IMR-90 (cell line): ENCODE data around the gene RNF213. TPM values are rescaled to one million over a fixed set of nuclear protein-coding genes. Genes with fewer than 3 reads are reported as not detected.

Experiments used
- ATAC-seq: fragments of 200-7000 bp; cut with Tn5 transposase; 2 replicates; pipeline ENCODE4 v1.9.1; 2020; ENCODE audit warnings: low read depth, mild to moderate bottlenecking, moderate library complexity
- BruUV-seq: library from RNA; stranded (reverse); fragments of 400-500 nt; replicated peaks from 2 replicates; lab custom pipeline; 2021; lab: Mats Ljungman, UMichigan
- CTCF ChIA-PET: fragments of 300-600 bp; formaldehyde crosslinking; extraction: SDS; loops from one replicate; lab custom pipeline; 2021; ENCODE audit warnings: antibody characterized with exemption; lab: Yijun Ruan, JAX
- POLR2A ChIA-PET: fragments of 300-600 bp; sonication (Branson Sonifier 250); formaldehyde crosslinking; loops from one replicate; lab custom pipeline; 2022; ENCODE audit warnings: antibody characterized with exemption; ENCODE audit not compliant: unreplicated experiment; lab: Charles Lee
- DNase-seq: peaks from one replicate; pipeline ENCODE4 v3.0.0; 2013
- H2AFZ ChIP-seq: replicated peaks from 2 replicates; pipeline ENCODE3; 2013; ENCODE audit warnings: low read length, mild to moderate bottlenecking; ENCODE audit not compliant: poor library complexity
- H2AK5ac ChIP-seq: 2 replicates; pipeline ENCODE4 v1.6.1; 2013; ENCODE audit warnings: low read depth, low read length, inconsistent platforms
- H2AK9ac ChIP-seq: replicated peaks from 2 replicates; pipeline ENCODE3; 2013; ENCODE audit warnings: mild to moderate bottlenecking, low read depth, low read length, moderate library complexity; ENCODE audit not compliant: poor library complexity
- H2BK120ac ChIP-seq: 2 replicates; pipeline ENCODE4 v1.6.1; 2013; ENCODE audit warnings: low read depth, low read length, inconsistent platforms
- H2BK15ac ChIP-seq: 3 replicates; pipeline ENCODE4 v1.6.1; 2013; ENCODE audit warnings: low read depth, low read length, inconsistent platforms
- H2BK20ac ChIP-seq: 2 replicates; pipeline ENCODE4 v1.6.1; 2013; ENCODE audit warnings: low read depth, mild to moderate bottlenecking, inconsistent platforms, low read length, moderate library complexity
- H2BK5ac ChIP-seq: 2 replicates; pipeline ENCODE4 v1.6.1; 2013; ENCODE audit warnings: mild to moderate bottlenecking, low read depth, low read length, inconsistent platforms; ENCODE audit not compliant: poor library complexity, severe bottlenecking
- H3K14ac ChIP-seq: replicated peaks from 2 replicates; pipeline ENCODE4 v1.6.1; 2013; ENCODE audit warnings: low read depth, low read length, inconsistent platforms
- H3K18ac ChIP-seq: 2 replicates; pipeline ENCODE4 v1.6.1; 2013; ENCODE audit warnings: low read depth, low read length, control low read depth
- H3K23ac ChIP-seq: 2 replicates; pipeline ENCODE4 v1.6.1; 2013; ENCODE audit warnings: low read depth, low read length, inconsistent platforms
- H3K27ac ChIP-seq: 2 replicates; pipeline ENCODE4 v1.5.1; 2013; ENCODE audit warnings: mild to moderate bottlenecking, control low read depth, low read length; ENCODE audit not compliant: insufficient read depth
- H3K27me3 ChIP-seq: 2 replicates; pipeline ENCODE4 v1.6.1; 2013; ENCODE audit warnings: low read length; ENCODE audit not compliant: control insufficient read depth, insufficient read depth
- H3K36me3 ChIP-seq: 2 replicates; pipeline ENCODE4 v1.6.1; 2013; ENCODE audit warnings: low read length, mixed read lengths; ENCODE audit not compliant: control insufficient read depth, insufficient read depth
- H3K4ac ChIP-seq: 2 replicates; pipeline ENCODE4 v1.6.1; 2013; ENCODE audit warnings: low read depth, low read length, inconsistent platforms
- H3K4me1 ChIP-seq: 2 replicates; pipeline ENCODE4 v1.6.1; 2013; ENCODE audit warnings: low read length, mixed read lengths; ENCODE audit not compliant: control insufficient read depth, insufficient read depth
- H3K4me2 ChIP-seq: 2 replicates; pipeline ENCODE4 v1.6.1; 2013; ENCODE audit warnings: low read depth, mild to moderate bottlenecking, control low read depth, low read length, moderate library complexity
- H3K4me3 ChIP-seq: 2 replicates; pipeline ENCODE4 v1.5.1; 2013; ENCODE audit warnings: low read depth, mild to moderate bottlenecking, control low read depth, low read length, moderate library complexity; ENCODE audit not compliant: insufficient read depth
- H3K56ac ChIP-seq: 2 replicates; pipeline ENCODE4 v1.6.1; 2013; ENCODE audit warnings: low read length, inconsistent platforms; ENCODE audit not compliant: insufficient read depth; ENCODE audit errors: extremely low read depth
- H3K79me1 ChIP-seq, 2 experiments: 2 replicates each; pipeline ENCODE4 v1.6.1; 2013; ENCODE audit warnings: low read length in 2 of 2, inconsistent platforms in 1 of 2, low read depth in 1 of 2
- H3K9ac ChIP-seq: 2 replicates; pipeline ENCODE4 v1.6.1; 2013; ENCODE audit warnings: low read depth, low read length, control low read depth
- H3K9me1 ChIP-seq: 2 replicates; pipeline ENCODE4 v1.6.1; 2013; ENCODE audit warnings: low read length, inconsistent platforms; ENCODE audit not compliant: insufficient read depth
- H3K9me3 ChIP-seq: 2 replicates; pipeline ENCODE4 v1.6.1; 2013; ENCODE audit warnings: low read length; ENCODE audit not compliant: control insufficient read depth, insufficient read depth
- H4K20me1 ChIP-seq: 2 replicates; pipeline ENCODE4 v1.6.1; 2013; ENCODE audit warnings: low read length, inconsistent platforms; ENCODE audit not compliant: insufficient read depth
- H4K5ac ChIP-seq: 2 replicates; pipeline ENCODE4 v1.6.1; 2013; ENCODE audit warnings: mild to moderate bottlenecking, low read depth, low read length, control low read depth
- H4K8ac ChIP-seq, 2 experiments: 2 replicates each; pipeline ENCODE4 v1.6.1; 2013; ENCODE audit warnings: low read depth in 2 of 2, low read length in 2 of 2, control low read depth in 1 of 2, inconsistent platforms in 1 of 2
- H4K91ac ChIP-seq: 2 replicates; pipeline ENCODE4 v1.6.1; 2013; ENCODE audit warnings: low read depth, low read length, inconsistent platforms; ENCODE audit not compliant: insufficient read depth
- RCOR1 ChIP-seq: IDR thresholded peaks from 2 replicates; pipeline ENCODE4 v1.6.1; 2012; ENCODE audit warnings: mild to moderate bottlenecking, low read length, improper control_type of control experiment; ENCODE audit not compliant: insufficient replicate concordance
- WGBS, 2 experiments: methylation state at CpG; one replicate each; pipeline versions ENCODE4 v1.1.5 to v1.1.7; 2013; ENCODE audit warnings: missing lambda C conversion rate in 2 of 2; ENCODE audit not compliant: insufficient read length in 1 of 2; ENCODE audit errors: extremely low coverage in 2 of 2; 5-methylcytosine and 5-hydroxymethylcytosine counted together
- dilution Hi-C: fragments of 300-500 bp; cut with HindIII; formaldehyde crosslinking; loops from one replicate; pipeline ENCODE4 v1.14.3; 2018; ENCODE audit warnings: low sequenced_read_pairs; ENCODE audit not compliant: unreplicated experiment
- in situ Hi-C: fragments of 300-500 bp; cut with MboI; formaldehyde crosslinking; loops from 3 replicates; pipeline ENCODE4 v1.14.3; 2019; ENCODE audit warnings: low sequenced_read_pairs, inconsistent platforms, mixed read lengths
- intact Hi-C: fragments of 100-400 bp; cut with micrococcal nuclease; formaldehyde crosslinking; loops from 2 replicates; pipeline ENCODE4 v1.10.0; 2022
- polyA plus RNA-seq, 3 experiments: library from polyadenylated mRNA; depleted of rRNA; stranded (reverse); fragments of >200 nt; gene quantifications; 2 replicates each; pipeline ENCODE4 v1.2.3, GENCODE V29; 2012; ENCODE audit warnings: low replicate concordance in 1 of 3
- total RNA-seq: library from RNA; depleted of rRNA; stranded (reverse); fragments of >200 nt; gene quantifications from 2 replicates; pipeline ENCODE4 v1.2.3, GENCODE V29; 2012

RNF213 gene
- total and polyA plus RNA-seq, 2 of the 4 experiments (the other 2 are of a cell fraction): 23.4 to 36.0 TPM

DNA sequence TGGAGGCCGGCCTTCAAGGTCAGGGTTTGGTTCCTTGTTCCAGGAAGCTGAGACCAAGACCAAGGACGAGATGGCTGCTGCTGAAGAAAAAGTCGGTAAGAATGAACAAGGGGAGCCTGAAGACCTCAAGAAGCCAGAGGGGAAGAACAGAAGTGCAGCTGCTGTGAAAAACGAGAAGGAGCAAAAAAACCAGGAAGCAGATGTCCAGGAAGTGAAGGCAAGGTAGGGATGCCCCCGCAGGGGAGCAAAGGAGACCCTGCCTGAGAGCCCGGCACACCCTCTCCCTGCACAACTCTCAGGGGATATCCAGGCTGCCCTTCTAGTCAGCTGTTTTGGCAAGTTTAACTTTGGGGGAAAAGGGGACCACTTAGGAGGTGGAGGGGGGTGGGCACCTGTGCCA is 29.0 kb downstream of the RNF213 start:
- Histone ChIP-seq H3K27ac (no peak overlapping the region), H3K36me3 (peaks cover 65% of the 10 kb centered on the region)
- POLR2A ChIA-PET: no interaction called here

More for the DNA sequence above, 29.0 kb downstream of the RNF213 start:
- Histone ChIP-seq H4K8ac (no peak overlapping the region), H3K23ac (no peak overlapping the region), H4K91ac (no peak overlapping the region), H2AFZ (no peak overlapping the region), H3K4me3 (no peak overlapping the region), H3K4me2 (no peak overlapping the region), H3K18ac (no peak overlapping the region), H2BK120ac (no peak overlapping the region), H2AK9ac (no peak overlapping the region), H3K9ac (no peak overlapping the region), H2BK5ac (no peak overlapping the region), H3K14ac (no peak overlapping the region), H4K5ac (no peak overlapping the region), H4K20me1 (peaks cover 5% of the 10 kb centered on the region), H3K27me3 (no peaks in the 10 kb centered on the region), H3K79me1 (peaks cover 11 to 24% of the 10 kb centered on the region in 2 experiments; a peak in 3 of 4 replicates), H3K9me1 (peaks cover 10% of the 10 kb centered on the region), H2BK20ac (no peak overlapping the region), H3K9me3 (no peaks in the 10 kb centered on the region), H3K4ac (no peak overlapping the region), H2AK5ac (no peak overlapping the region), H3K4me1 (no peaks in the 10 kb centered on the region), H2BK15ac (no peak overlapping the region), H3K56ac (no peak overlapping the region)
- DNase-seq: no peak
- BruUV-seq: no TSS peak
- in situ Hi-C loops: no loop called here
- CTCF ChIA-PET: no interaction called here
- TF ChIP-seq RCOR1: no peak
- dilution Hi-C loops: no loop called here
- 100% methylated on average over 2 of the region's 6 CpGs; no CpG with 5 or more reads in 1 of the 2 experiments for WGBS, 2 experiments
- intact Hi-C loops: no loop called here
- ATAC-seq: no peak
